NCI-H1436 (cell line): ENCODE results near the gene ELP6.
"Not testable (repeated sequence)": the region's sequence is repeated elsewhere in the genome, so short reads cannot be mapped to it uniquely, and the experiment has no call there.

Experiments
- DNase-seq: peaks from one replicate; lab custom pipeline; 2025; lab: John Stamatoyannopoulos, UW

ELP6 gene

GRCh38 chr3:47512416-47513124 lies 942 bp downstream of the ELP6 start:
- no peak for DNase-seq

GRCh38 chr3:47505267-47505666 lies 8.2 kb downstream of the ELP6 start:
- DNase-seq, result not testable (repeated sequence)

GRCh38 chr3:47504113-47504512 lies 9.4 kb downstream of the ELP6 start:
- DNase-seq, result no peak

- DNase-seq, result no peak
Measured at GRCh38 chr3:47503033-47503432, 10.5 kb downstream of the ELP6 start.

GRCh38 chr3:47496892-47497291 lies 16.6 kb downstream of the ELP6 start:
- no peak for DNase-seq

- DNase-seq, result no peak
Measured at GRCh38 chr3:47495886-47496285, 17.6 kb downstream of the ELP6 start.

GRCh38 chr3:47495111-47495510 lies 18.4 kb downstream of the ELP6 start:
- no peak for DNase-seq

GRCh38 chr3:47491777-47492176 lies 21.7 kb downstream of the ELP6 start:
- DNase-seq, result no peak

- no peak for DNase-seq
Measured at GRCh38 chr3:47491186-47491585, 22.3 kb downstream of the ELP6 start.

- DNase-seq, result no peak
Measured at GRCh38 chr3:47487265-47487664, 26.2 kb downstream of the ELP6 start.

- DNase-seq, result no peak
Measured at GRCh38 chr3:47485812-47486211, 27.7 kb downstream of the ELP6 start.

- no peak for DNase-seq
Measured at GRCh38 chr3:47482366-47482765, 31.1 kb downstream of the ELP6 start.

GRCh38 chr3:47481763-47482162 lies 31.7 kb downstream of the ELP6 start:
- DNase-seq, result not testable (repeated sequence)

- not testable (repeated sequence) for DNase-seq
Measured at GRCh38 chr3:47480267-47480666, 33.2 kb downstream of the ELP6 start.

GRCh38 chr3:47479826-47480160 lies 33.7 kb downstream of the ELP6 start:
- DNase-seq, result no peak

GRCh38 chr3:47478022-47478421 lies 35.5 kb downstream of the ELP6 start:
- no peak for DNase-seq

- no peak for DNase-seq
Measured at GRCh38 chr3:47476644-47477199, 36.8 kb downstream of the ELP6 start.

- no peak for DNase-seq
Measured at GRCh38 chr3:47476330-47476626, 37.2 kb downstream of the ELP6 start.

- peak; percentile 56 for DNase-seq
Measured at GRCh38 chr3:47475570-47476329, 37.8 kb downstream of the ELP6 start, which contains the start of gene SCAP. Gene SCAP, minus strand, starts transcription at chr3:47475941. Its CDS starts 32,948 bp downstream, at chr3:47442993.

GRCh38 chr3:47475029-47475569 lies 38.4 kb downstream of the ELP6 start:
- DNase-seq, result no peak

GRCh38 chr3:47473391-47473790 lies 40.1 kb downstream of the ELP6 start:
- DNase-seq, result no peak

GRCh38 chr3:47469616-47470015 lies 43.9 kb downstream of the ELP6 start:
- no peak for DNase-seq

GRCh38 chr3:47468315-47468714 lies 45.2 kb downstream of the ELP6 start:
- not testable (repeated sequence) for DNase-seq
